Gastrocnemius medialis (tissue), 4 donors: ENCODE measurements around the gene PTPRE. TPM values are rescaled to one million over a fixed set of nuclear protein-coding genes. Genes with fewer than 3 reads are reported as not detected.
A peak's percentile ranks its signal among the peaks of the same experiment; 100 is the strongest.

Experiments
- ATAC-seq, 2 donors: fragments of 150-250 bp; one replicate each; pipeline ENCODE4 v1.9.1; 2016
- DNase-seq, 2 donors: peaks; one replicate each; pipeline ENCODE4 v3.0.0-alpha.2; 2019
- H3K27ac ChIP-seq, 4 donors: fragments of 200-600 bp; sonication (generic); 1 replicate in 1 of 4; 2 replicates in 3 of 4; pipeline ENCODE4 v1.5.1; 2016 to 2018; ENCODE audit warnings: mild to moderate bottlenecking in 2 of 4, moderate library complexity in 1 of 4
- H3K27me3 ChIP-seq, 3 donors: fragments of 200-600 bp; sonication (generic) in 2 of 3; 1 replicate in 1 of 3; 2 replicates in 2 of 3; pipeline versions ENCODE4 v1.5.1 to v1.6.0; 2016 to 2019; ENCODE audit warnings: mild to moderate bottlenecking in 1 of 3, moderate library complexity in 1 of 3
- H3K36me3 ChIP-seq, 2 donors: fragments of 200-600 bp; sonication (generic) in 1 of 2; one replicate each; pipeline ENCODE4 v1.5.1; 2017 to 2018
- H3K4me1 ChIP-seq, 2 donors: fragments of 200-600 bp; sonication (generic) in 1 of 2; one replicate each; pipeline ENCODE4 v1.5.1; 2016 to 2017; ENCODE audit warnings: mild to moderate bottlenecking in 2 of 2
- H3K4me3 ChIP-seq, 4 donors: fragments of 200-600 bp; sonication (generic) in 3 of 4; 1 replicate in 1 of 4; 2 replicates in 3 of 4; pipeline ENCODE4 v1.5.1; 2016 to 2019; ENCODE audit warnings: mild to moderate bottlenecking in 2 of 4
- H3K9me3 ChIP-seq, 3 donors: fragments of 200-600 bp; sonication (generic) in 2 of 3; 1 replicate in 1 of 3; 2 replicates in 2 of 3; pipeline ENCODE4 v1.5.1; 2016 to 2019
- POLR2A ChIP-seq, 2 donors: fragments of 450-650 bp; IDR thresholded peaks; one replicate each; pipeline ENCODE4 v1.6.1; 2017; ENCODE audit warnings: antibody characterized with exemption in 2 of 2, mild to moderate bottlenecking in 2 of 2, moderate library complexity in 2 of 2
- in situ Hi-C, 4 donors: fragments of 200-750 bp; cut with MboI; loops; one replicate each; pipeline versions ENCODE4 v1.15.0 to v1.8.0; 2017; ENCODE audit warnings: low sequenced_read_pairs in 4 of 4
- intact Hi-C: fragments of 100-400 bp; cut with DNase I; formaldehyde crosslinking; loops from one replicate; pipeline ENCODE4 v1.15.1; 2023; ENCODE audit warnings: low total_unique reads
- total RNA-seq, 4 donors: library from RNA; depleted of rRNA; stranded (reverse); fragments of >200 nt; gene quantifications; one replicate each; pipeline versions ENCODE4 v1.1.0 to v1.2.3, GENCODE V29; 2016
- TF ChIP-seq, protein P1 (sequence below), 5 experiments: fragments of 450-650 bp in 3 of 5; fragments of 200-600 bp in 2 of 5; sonication (generic) in 2 of 5; IDR thresholded peaks in 4 of 5; conservative IDR thresholded peaks in 1 of 5; 1 replicate in 4 of 5; 2 replicates in 1 of 5; pipeline ENCODE4 v1.5.1; 2016 to 2019; ENCODE audit warnings: antibody characterized with exemption in 5 of 5, mild to moderate bottlenecking in 3 of 5, moderate library complexity in 3 of 5

The PTPRE gene
- total RNA-seq, 4 donors from 2014 or later: 0.97 to 2.2 (median 1.6) TPM

DNA sequence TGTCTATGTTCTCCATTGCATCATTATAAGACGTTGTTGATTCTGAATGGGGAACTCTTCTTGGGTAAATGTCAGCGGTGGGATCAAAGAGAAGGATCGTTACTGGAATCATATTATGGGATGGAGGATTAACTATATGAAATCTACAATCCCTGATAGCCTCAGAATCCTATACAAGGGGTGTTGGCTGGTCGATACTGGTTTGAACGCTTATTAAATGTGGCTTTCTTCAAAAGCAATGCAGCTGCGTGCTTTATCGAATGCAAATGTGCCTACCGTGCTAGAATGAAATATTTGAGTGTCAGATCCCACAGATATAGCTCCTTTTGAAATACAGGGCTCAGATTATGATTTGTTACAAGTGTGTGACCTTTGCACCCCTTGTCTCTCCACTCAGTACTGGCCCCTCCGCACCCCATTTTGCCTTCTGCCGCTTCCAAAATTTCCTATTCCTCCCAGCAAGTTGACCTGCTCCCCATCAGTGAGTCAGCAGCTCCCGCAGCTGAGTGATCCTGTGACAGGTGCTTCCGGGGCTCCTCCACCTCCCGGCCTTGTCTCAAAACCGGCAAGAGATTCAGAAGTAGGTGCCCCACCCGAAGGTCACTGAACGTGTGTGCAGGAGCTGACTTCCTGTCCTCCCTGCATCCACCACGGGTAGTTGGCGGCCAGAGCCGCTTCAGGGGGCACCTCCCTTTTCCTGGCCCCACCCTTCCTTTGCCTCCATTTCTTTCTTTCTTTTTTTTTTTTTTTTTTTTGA lies 76.6 kb downstream of the PTPRE start:
- in situ Hi-C loops: no loop called here

DNA sequence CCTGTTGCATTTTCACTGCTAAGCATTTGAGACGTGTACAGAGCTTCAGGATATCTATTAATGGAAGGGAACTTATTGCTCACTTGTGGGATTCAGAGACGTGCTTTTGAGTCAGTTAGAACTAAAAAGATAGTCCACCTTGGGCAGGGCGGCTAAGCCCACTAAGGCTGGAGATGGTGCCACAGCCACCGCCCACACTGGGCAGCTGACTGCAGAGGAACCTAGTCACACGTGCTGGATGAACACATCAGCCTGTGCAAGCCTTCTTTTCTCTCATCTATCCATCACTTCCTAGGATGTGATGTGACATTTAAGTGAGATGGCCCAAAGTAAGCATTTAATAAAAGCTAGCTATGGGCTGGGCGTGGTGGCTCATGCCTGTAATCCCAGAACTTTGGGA lies 78.0 kb downstream of the PTPRE start:
- DNase-seq: no peak
- TF ChIP-seq, protein P1, sequence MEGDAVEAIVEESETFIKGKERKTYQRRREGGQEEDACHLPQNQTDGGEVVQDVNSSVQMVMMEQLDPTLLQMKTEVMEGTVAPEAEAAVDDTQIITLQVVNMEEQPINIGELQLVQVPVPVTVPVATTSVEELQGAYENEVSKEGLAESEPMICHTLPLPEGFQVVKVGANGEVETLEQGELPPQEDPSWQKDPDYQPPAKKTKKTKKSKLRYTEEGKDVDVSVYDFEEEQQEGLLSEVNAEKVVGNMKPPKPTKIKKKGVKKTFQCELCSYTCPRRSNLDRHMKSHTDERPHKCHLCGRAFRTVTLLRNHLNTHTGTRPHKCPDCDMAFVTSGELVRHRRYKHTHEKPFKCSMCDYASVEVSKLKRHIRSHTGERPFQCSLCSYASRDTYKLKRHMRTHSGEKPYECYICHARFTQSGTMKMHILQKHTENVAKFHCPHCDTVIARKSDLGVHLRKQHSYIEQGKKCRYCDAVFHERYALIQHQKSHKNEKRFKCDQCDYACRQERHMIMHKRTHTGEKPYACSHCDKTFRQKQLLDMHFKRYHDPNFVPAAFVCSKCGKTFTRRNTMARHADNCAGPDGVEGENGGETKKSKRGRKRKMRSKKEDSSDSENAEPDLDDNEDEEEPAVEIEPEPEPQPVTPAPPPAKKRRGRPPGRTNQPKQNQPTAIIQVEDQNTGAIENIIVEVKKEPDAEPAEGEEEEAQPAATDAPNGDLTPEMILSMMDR (IDR thresholded peaks at IDR 0.05 in 4 of 5, conservative IDR thresholded peaks at IDR 0.05 in 1 of 5): no peak
- TF ChIP-seq POLR2A (IDR thresholded peaks at IDR 0.05): no peak
- no peaks in the 10 kb centered on the region for H3K36me3 ChIP-seq
- no peak overlapping the region for H3K4me3 ChIP-seq
- no peaks in the 10 kb centered on the region for H3K9me3 ChIP-seq
- peaks cover 5 to 9% of the 10 kb centered on the region in 2 donors for H3K4me1 ChIP-seq
- in situ Hi-C loops (no loop called here), intact Hi-C loops (no loop called here)
- no peak for ATAC-seq
- H3K27me3 ChIP-seq: no peaks in the 10 kb centered on the region
- no peak overlapping the region for H3K27ac ChIP-seq

More for the DNA sequence above, 76.6 kb downstream of the PTPRE start:
- intact Hi-C loops: no loop called here
- Histone ChIP-seq H3K4me1 (peaks cover 0 to 7% of the 10 kb centered on the region in 2 donors), H3K27ac (peak overlapping the region in 1 of 4 donors; percentile 2), H3K36me3 (no peaks in the 10 kb centered on the region), H3K4me3 (no peak overlapping the region), H3K27me3 (no peaks in the 10 kb centered on the region), H3K9me3 (no peaks in the 10 kb centered on the region)
- ATAC-seq: no peak
- no peak for DNase-seq
- no peak for TF ChIP-seq POLR2A (IDR thresholded peaks at IDR 0.05)
- TF ChIP-seq, protein P1 (IDR thresholded peaks at IDR 0.05 in 4 of 5, conservative IDR thresholded peaks at IDR 0.05 in 1 of 5): no peak

DNA sequence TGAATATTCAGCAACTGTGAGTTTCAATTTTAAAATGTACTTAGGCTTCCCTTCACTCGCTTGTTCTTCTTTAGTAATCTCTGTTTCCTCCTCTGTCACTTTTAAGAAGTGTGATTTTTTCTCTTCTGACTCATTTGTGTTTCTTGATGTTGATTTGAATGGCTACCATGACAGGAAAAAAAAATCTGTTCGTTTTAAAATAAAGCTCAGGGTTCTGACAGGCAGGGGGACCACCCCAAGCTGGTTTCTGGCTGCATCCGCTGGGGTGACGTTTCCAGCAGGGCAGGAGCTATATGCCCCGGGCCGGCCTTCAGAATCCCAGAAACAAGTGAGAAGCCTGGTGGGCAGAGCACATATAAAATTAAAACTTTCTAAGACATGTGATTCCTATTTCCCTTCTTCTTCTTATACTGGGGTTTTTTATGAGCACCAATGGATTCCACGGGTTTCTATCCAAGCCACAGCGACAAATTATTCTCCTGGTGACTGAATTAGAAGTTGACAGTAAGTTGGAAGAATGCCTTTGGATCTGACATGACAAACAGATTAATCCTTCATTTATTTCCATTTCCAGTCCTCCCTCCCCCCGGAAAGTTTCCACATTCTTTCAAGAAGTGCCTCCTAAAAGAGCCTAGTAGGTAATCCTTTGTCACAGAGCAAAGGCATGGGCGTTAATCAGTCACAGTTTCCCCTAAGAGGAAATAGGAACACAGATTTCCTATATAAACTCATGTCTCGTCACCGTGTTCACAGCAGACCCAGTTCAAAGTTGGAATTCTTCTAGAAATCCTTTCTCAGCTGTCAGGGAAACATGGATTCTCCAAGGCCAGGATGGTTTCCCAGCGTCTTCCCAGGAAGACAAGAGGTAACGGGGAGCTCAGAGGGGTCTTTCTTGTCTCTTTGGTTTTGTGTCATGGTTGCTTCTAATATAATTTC lies 79.9 kb downstream of the PTPRE start:
- ATAC-seq (no peak), DNase-seq (no peak)
- Histone ChIP-seq H3K27me3 (no peaks in the 10 kb centered on the region), H3K4me1 (peaks cover 5 to 10% of the 10 kb centered on the region in 2 donors), H3K4me3 (no peak overlapping the region), H3K36me3 (no peaks in the 10 kb centered on the region), H3K9me3 (no peaks in the 10 kb centered on the region), H3K27ac (peak overlapping the region; percentile 24 to 61 (median 48))
- intact Hi-C loops: no loop called here
- in situ Hi-C loops: no loop called here
- TF ChIP-seq, protein P1 (IDR thresholded peaks at IDR 0.05 in 4 of 5, conservative IDR thresholded peaks at IDR 0.05 in 1 of 5): no peak
- TF ChIP-seq POLR2A (IDR thresholded peaks at IDR 0.05): no peak

DNA sequence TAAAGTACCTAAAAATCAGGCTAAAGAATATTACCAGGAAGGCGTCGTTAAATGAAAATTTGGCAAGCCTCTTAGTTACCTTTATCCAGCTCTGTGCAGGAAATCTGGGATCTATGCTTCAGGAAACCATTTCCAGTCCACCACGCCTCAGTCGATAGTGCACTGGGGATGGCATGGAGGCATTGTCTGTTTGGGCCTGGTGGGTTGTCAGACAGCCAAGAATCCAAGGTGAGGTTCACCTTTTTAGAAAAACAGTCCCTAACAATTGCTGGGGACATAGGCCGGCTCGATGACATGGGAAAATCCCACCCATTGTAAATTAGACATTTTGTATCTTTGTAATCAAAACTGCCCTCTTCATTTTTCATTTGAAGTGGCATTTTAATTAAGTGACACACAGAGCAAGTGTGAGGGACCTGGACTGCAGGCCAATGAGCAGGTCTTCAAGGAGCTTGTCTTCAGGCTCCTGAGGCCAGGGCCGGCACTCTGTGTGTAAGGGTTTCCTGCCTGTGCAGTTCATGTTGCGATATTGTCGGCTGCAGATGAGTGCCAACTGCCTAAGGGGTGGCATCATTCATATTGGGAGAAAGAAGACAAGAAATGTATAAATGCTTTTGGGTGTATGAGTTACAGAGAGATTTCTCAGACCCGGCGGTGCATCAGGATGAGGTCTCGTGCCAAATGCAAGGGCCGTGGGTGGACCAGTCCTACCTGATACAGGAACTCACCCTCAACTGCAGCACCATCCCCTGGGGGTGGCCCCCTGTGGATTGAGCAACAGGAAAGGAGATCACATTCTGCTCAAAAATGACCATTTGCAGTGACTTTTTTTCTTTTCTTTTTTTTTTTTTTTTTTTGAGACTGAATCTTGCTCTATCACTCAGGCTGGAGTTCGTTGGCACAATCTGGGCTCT lies 80.8 kb downstream of the PTPRE start:
- no peaks in the 10 kb centered on the region for H3K9me3 ChIP-seq
- peaks cover 5 to 10% of the 10 kb centered on the region in 2 donors for H3K4me1 ChIP-seq
- no peaks in the 10 kb centered on the region for H3K27me3 ChIP-seq
- ATAC-seq (no peak), DNase-seq (no peak)
- H3K36me3 ChIP-seq: no peaks in the 10 kb centered on the region
- H3K27ac ChIP-seq: peak overlapping the region; percentile 24 to 61 (median 50)
- H3K4me3 ChIP-seq: no peak overlapping the region
- intact Hi-C loops (no loop called here), in situ Hi-C loops (no loop called here)
- TF ChIP-seq, protein P1 (IDR thresholded peaks at IDR 0.05 in 4 of 5, conservative IDR thresholded peaks at IDR 0.05 in 1 of 5): no peak
- TF ChIP-seq POLR2A (IDR thresholded peaks at IDR 0.05): no peak
